ENCODE data around the gene HCN4.

HCN4 gene

GRCh38 chr15:73334086-73334485 lies 34.7 kb downstream of the HCN4 start:
- no peak overlapping the region for H3K4me3 ChIP-seq (ENCODE audit: low read depth, low read length)
- TF ChIP-seq CTCF (IDR thresholded peaks at IDR 0.05; ENCODE audit: borderline replicate concordance, insufficient read depth, low read depth, low read length) = no peak

- no peak overlapping the region for H3K4me3 ChIP-seq (ENCODE audit: low read depth, low read length)
- TF ChIP-seq CTCF (IDR thresholded peaks at IDR 0.05; ENCODE audit: borderline replicate concordance, insufficient read depth, low read depth, low read length) = no peak
Observed at GRCh38 chr15:73333001-73333400, 35.8 kb downstream of the HCN4 start.

GRCh38 chr15:73331991-73332925 lies 36.5 kb downstream of the HCN4 start:
- TF ChIP-seq CTCF (IDR thresholded peaks at IDR 0.05; ENCODE audit: borderline replicate concordance, insufficient read depth, low read depth, low read length) = no peak
- no peak overlapping the region for H3K4me3 ChIP-seq (ENCODE audit: low read depth, low read length)

- no peak for TF ChIP-seq CTCF (IDR thresholded peaks at IDR 0.05; ENCODE audit: borderline replicate concordance, insufficient read depth, low read depth, low read length)
Observed at GRCh38 chr15:73331501-73331900, 37.3 kb downstream of the HCN4 start.

GRCh38 chr15:73330206-73331051 lies 38.3 kb downstream of the HCN4 start:
- TF ChIP-seq CTCF (IDR thresholded peaks at IDR 0.05; ENCODE audit: borderline replicate concordance, insufficient read depth, low read depth, low read length) = no peak
- H3K4me3 ChIP-seq (ENCODE audit: low read depth, low read length) = no peak overlapping the region

More at GRCh38 chr15:73331501-73331900, 37.3 kb downstream of the HCN4 start:
- H3K4me3 ChIP-seq (ENCODE audit: low read depth, low read length) = no peak overlapping the region

GRCh38 chr15:73329501-73330200 lies 39.1 kb downstream of the HCN4 start:
- H3K4me3 ChIP-seq (ENCODE audit: low read depth, low read length) = no peak overlapping the region
- TF ChIP-seq CTCF (IDR thresholded peaks at IDR 0.05; ENCODE audit: borderline replicate concordance, insufficient read depth, low read depth, low read length) = no peak

Data from GM12875 (cell line).